GM18868 (cell line): ENCODE measurements around the gene LEKR1.
"Not testable (repeated sequence)": the region's sequence is repeated elsewhere in the genome, so short reads cannot be mapped to it uniquely, and the experiment has no call there.

Experiments
- ATAC-seq: cut with Tn5 transposase; IDR thresholded peaks from one replicate; pipeline ENCODE4 v1.9.1; 2021; ENCODE audit warnings: mild to moderate bottlenecking, moderate library complexity; ENCODE audit not compliant: unreplicated experiment

The LEKR1 gene

DNA sequence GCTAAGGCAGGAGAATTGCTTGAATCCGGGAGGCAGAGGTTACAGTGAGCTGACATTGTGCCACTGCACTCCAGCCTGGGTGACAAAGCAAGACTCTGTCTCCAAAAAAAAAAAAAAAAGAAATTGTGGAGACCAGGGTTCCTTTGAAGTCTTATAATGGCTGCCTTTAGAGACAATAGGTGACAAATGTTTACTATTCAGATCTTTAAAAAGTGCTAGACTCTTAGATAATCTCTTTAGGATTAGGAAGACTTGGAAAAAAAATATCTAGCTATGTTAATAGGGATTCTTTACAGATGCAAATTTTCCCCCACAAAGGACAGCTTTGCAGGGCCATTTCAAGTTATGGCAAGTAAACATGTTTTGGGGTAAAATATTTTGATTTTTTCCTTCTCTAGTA is 71.7 kb downstream of the LEKR1 start:
- not testable (repeated sequence) for ATAC-seq

DNA sequence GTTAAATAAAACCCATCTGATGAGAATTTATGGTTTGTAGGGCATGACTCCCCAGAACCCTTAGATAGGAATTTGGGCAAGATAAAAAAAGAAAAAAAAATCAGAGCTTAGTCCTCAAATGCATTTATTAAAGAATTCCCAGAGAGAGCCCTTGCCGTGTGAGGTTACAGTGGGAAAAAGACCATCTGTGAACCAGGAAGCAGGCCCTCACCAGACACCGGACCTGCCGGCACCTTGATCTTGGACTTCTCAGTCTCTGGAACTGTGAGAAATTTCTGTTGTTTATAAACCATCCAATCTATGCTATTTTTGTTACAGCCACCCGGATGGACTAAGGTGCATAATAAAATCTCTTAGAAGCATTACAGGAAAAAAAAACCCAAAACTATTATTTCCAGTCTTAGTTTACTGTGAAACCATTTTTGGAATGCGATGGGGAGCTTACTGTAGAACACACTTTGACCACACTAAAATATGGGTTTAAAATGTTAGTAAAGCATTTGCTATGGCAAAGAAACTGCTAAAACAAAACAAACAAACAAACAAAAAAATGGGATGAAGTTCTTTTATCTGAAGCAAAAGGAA is 72.2 kb downstream of the LEKR1 start:
- no peak for ATAC-seq

DNA sequence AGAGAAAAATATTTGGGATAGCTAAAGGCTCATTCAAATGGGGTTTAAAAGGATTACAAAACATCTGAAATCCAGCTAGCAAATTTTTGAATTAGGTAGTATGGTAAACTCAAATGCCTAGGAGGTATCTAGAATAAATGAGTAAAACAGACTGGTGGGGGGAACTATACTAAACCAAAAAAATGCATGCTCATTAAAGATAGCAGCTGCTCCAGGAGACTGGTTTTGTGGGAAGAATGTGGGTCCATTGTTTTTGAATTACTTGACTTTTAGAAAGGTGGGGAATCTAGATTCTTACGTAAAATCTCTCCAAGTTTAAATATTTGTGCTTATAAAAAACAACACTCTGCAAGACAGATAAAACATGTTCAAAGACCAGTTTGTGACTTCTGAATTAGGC is 73.8 kb downstream of the LEKR1 start:
- no peak for ATAC-seq

DNA sequence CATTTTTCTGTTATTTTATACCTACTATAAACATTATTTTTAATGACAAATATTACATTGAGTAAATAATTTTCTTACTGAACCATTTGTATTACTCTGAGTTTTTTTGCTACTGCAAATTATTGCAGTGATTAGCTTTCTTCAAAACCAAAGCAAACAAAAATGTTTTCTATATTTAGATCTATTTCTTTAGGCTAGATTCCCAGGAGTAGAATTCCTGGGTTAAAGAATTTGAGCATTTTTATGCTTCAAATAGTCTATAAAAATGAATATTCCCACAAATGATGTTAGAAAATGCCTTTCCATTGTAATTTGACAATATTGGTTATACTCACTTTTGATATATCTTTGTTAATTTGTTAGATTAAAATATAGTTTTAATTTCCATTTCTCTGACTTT is 76.8 kb downstream of the LEKR1 start:
- ATAC-seq: no peak

DNA sequence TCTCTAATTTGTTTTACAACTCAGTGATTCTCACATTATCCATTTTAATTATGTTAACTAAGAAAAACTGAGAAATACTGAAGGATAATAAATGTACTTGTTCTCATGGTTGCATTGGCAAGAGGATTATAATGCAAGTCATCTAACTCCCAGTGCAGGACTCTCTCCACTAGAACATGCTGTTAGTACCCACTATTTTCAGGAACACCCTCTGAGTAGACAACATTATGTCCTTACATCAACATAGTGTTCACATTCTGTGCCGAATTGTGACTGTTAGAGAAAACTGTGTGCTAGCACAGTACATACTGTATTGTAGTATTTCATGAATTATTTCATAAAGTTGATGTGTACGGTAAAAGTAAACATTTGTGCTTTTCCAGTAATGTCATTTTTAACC is 80.1 kb downstream of the LEKR1 start:
- no peak for ATAC-seq

DNA sequence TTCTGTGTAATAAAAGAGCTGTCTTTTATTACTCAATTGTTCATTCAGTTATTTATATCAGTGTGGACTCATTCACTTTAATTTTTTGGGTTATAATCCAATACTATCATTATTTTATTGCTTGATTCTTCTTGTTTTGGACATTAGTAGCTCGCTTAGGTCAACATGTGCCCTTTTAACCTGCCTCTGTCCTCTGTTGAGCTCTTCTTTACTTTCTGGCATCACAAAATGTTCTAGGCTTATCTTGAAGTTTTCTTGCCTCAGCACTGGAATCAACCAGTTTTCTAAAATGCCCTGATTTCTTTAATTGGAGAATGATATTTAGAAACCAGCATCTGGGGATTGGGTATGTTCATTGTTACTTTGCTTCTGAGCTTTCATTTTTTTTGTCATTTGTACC is 82.2 kb downstream of the LEKR1 start:
- no peak for ATAC-seq

DNA sequence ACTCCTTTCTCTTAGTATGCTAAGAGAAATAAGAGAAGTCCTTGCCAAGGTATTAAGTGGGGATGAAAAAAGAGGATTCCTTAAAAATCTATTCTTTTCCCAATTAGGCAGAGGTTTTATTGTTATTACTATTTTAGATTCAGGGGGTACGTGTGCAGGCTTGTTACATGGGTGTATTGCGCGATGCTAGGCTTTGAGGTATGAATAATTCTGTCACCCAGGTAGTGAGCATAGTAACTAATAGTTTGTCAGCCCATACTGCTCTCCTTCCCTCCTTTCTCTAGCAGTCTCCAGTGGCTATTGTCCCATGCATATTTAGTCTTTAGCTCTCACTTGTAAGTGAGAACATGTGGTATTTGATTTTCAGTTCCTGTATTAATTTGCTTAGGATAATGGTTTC is 83.9 kb downstream of the LEKR1 start:
- no peak for ATAC-seq

DNA sequence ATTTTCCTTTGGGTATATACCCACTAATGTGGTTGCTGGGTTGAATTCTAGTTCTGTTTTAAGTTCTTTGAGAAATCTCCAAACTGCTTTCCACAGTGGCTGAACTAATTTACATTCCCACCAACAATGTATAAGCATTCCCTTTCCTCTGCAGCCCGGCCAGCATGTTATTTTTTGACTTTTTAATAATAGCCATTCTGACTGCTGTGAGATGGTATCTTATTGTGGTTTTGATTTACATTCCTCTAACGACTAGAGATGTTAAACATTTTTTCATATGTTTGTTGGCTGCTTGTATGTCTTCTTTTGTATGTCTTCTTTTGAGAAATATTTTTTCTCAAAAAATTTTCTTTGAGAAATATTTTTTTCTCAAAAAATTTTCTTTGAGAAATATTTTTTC is 84.7 kb downstream of the LEKR1 start:
- ATAC-seq: not testable (repeated sequence)

DNA sequence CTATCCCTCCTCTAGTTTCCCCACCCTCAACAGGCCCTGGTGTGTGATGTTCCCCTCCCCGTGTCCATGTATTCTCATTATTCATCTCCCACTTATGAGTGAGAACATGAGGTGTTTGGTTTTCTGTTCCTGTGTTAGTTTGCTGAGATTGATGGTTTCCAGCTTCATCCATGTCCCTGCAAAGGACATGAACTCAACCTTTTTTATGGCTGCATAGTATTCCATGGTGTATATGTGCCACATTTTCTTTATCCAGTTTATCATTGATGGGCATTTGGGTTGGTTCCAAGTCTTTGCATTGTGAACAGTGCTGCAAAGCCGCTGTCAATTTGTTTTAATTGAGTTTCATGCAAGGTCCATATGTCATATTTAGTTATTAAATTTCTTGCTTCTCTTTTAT is 88.1 kb downstream of the LEKR1 start:
- ATAC-seq: not testable (repeated sequence)

DNA sequence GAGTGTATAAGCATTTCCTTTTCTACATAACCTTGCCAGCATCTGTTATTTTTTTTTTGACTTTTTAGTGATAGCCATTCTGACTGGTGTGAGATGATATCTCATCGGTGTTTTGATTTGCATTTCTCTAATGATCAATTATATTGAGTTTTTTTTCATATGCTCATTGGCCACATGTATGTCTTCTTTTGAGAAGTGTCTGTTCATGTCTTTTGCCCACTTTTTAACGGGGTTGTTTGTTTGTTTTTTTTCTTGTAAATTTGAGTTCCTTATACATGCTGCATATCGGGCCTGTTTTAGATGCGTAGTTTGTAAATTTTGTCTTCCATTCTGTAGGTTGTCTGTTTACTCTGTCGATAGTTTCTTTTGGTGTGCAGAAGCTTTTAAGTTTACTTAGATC is 89.2 kb downstream of the LEKR1 start:
- ATAC-seq: no peak

DNA sequence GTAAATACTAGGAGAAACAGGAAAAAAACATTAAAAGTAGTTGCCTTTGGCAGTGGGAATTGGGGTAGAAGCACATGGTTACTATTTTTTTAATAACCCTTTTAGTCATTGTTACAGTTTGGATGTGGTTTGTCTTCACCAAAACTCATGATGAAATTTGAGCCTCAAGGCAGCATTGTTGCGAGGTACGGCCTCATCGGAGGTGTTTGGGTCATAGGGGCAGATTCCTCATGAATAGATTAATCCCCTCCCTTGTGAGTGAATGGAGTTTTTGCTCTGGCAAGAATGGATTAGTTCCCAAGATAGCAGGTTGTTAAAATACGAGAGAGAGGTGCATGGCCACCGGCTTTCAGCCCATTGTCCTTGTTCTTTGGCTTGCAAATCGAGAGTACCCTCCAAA is 92.6 kb downstream of the LEKR1 start:
- no peak for ATAC-seq

DNA sequence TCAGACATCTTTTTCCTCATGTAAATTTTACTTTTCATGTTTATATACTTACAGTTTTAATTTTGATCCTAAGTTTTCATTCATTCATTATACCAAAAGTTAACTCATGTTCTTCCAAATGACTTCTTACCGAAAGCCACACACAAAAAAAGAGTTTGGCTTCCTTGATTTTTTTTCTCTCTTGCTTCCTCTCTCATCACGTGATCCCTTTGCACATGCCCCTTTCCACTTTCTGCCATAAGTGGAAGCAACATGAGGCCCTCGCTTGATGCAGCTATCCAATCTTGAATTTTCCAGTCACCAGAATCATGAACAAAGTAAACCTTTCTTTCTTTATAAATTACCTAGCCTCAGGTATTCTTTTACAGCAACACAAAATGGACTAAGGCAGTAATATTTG is 93.7 kb downstream of the LEKR1 start:
- ATAC-seq: no peak

DNA sequence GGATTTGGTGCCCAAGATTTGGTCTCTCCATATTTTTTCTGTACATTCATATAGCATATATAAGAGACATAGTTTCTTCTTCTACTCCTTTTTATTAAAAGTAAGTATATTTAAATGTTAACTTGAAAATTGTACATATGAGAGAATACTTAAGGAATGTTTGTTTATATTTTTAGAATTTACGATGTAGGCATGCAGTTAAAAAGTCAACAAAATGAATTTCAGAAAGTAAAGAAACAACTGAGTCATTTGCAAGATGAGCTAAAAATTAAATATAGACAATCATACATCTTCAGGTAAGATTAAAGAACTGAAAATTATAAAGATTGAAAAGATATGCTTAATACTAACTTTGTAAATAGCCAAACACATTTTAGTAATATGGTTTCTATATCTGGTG is 94.2 kb downstream of the LEKR1 start:
- no peak for ATAC-seq

DNA sequence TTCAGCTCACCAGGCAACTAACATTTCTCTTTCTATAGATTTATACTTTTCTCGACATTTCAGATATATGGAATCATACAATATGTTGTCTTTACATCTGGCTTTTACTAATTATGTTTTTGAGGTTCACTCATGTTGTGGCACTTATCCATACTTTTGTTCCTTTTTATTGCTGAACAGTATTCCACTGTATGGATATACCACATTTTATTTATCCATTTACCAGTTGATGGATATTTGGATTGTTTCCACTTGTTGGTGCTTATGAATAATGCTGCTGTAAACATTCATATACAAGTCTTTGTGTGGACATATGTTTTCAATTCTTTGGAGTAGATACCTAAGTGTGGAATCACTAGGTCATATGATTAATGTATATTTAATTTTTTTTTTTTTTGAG is 97.2 kb downstream of the LEKR1 start:
- ATAC-seq: no peak

DNA sequence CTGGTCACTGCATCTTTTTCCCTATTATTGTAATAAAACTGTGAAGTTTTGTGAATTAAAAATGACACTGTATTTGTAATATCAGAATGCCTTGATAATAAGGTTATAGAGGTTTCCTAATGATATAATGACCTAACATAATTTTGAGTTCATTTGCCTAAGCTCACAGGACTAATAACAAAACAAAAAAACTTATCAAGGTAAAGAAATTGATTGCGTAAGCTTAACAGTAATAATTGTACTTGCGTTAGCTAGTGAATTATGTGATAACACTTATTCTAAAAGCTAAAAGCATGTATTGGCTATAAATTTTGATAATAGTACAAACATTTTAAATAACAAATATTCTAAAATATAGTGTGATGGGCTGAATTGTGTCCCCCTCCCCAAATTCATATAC is 112.6 kb downstream of the LEKR1 start:
- ATAC-seq: no peak

DNA sequence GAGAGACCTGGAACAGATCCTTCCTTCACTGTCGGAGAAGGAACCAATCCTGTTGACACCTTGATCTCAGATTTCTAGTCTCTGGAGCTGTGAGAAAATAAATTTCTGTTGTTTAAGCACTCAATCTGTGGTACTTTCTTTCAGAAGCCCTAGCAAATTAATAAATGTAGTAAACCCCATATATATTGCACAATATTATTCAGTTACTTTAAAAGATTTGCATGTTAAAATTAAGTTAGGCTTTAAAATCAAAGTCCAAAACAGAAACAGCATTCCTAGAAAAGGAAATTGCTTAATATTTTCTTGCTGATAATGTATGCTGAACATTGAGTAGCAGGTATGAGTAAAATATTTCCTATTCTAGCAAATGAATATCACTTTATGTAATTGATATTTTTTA is 113.2 kb downstream of the LEKR1 start:
- no peak for ATAC-seq

DNA sequence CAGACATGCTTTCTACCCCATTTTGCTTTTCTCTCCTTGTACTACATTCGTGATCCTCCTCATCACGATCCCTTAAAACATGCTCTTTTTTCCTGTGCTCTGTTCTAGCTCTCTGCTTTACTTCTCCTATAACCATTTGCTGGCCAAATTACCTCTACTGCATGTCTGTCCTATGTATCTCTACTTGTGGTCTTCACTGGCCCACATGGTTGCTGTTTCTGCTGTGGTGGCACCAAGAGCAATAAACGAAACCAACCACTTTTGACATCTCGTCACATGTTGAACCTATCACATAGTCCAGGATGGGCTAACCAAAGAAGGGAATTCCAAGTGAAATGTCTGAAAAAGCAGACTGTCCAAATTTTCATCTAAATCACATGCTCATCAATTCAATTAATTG is 115.2 kb downstream of the LEKR1 start:
- no peak for ATAC-seq

DNA sequence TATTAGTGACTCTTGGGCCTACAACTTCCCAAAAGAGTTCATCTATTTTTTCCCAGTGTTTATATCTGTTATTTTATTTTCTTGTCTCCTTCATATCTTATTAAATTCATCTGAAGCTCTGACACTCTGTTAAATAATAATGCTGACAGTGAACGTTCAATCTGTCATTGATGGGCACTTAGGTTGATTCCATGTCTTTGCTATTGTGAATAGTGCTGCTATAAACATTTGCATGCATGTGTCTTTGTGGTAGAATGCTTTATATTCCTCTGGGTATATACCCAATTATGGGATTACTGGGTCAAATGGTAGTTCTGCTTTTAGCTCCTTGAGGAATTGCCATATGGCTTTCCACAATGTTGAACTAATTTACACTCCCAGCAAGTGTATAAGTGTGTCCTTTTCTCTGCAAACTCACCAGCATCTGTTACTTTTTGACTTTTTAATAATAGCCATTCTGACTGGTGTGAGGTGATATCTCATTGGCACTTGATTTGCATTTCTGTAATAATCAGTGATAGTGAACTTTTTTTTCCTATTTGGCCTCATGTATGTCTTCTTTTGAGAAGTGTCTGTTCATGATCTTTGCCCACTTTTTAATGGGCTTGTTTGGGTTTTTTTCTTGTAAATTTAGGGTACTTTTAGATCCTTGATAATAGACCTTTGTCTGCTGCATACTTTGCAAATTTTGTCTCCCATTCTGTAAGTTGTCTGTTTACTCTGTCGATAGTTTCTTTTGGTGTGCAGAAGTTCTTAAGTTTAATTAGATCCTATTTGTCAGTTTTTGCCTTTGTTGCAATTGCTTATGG is 122.5 kb downstream of the LEKR1 start:
- no peak for ATAC-seq

DNA sequence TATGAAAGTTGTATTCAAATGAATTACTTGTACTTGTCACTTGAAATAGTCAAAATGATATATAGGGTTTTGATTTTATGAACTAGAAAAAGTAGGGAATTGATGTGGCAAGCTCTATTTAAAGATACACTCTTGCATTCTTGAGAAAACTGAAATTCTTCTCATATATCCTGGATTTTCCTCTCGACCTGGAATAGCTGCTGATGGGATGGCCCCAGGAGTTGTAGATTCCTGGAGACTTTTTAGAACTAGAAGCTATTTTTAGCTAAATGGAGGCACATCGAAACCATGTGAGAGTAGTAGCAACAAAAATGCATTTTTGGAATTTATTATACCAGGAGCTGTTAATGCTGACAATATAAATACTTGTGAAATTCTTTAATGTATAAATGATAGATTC is 125.9 kb downstream of the LEKR1 start:
- ATAC-seq: no peak

DNA sequence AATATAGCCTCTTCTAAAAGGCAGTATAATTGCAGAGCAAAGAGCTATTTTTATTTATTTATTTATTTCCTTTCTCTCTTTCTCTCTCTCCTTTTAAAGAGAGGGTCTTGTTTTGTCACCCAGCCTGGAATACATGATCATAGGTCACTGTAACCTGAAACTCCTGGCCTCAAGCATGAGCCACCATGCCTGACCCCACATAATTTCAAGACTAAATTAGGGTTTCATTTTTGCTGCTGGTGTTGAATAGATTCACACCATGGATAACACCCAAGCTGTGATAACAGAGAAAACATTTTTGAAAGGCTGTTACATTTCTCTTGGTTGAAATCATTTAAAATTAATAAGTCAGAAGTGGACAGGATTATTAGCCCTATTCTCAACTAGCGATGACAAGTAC is 131.6 kb downstream of the LEKR1 start:
- ATAC-seq: peak; percentile 96

DNA sequence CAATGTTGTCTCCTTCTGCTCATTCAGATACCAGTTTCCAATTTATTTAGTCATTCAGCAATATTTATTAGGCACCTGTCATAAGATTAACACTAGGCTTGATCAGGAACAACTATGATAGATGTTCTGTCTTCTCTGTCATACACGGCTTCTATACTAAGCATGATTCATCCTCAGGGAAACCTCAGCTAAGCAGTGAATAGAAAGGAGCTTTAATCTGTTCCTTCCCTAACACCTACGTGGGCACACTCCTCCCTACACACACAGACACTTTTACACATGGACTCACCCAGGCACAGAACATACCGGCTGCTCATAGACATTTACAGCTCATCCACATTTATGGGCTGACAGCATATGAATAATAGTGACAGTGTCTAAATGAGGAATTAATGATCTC is 136.9 kb downstream of the LEKR1 start:
- no peak for ATAC-seq

DNA sequence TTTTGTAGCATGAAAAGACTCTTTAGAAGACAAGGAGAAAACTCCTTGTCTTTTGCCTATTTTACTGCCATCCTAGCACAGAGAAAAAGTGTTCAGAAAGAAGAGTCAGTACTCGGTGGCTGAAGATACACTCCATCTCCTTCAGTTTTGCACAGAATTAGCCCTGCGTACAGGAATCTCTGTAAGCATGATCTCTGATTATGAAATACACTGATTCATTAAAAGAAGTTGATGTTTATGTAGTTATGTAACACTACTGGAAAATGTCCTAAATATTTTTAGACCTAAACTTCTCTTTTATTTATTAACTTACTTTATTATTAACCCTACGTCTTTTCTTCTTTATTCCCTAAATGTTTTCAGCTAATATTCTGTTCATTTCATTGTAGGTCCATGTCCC is 138.4 kb downstream of the LEKR1 start:
- no peak for ATAC-seq

DNA sequence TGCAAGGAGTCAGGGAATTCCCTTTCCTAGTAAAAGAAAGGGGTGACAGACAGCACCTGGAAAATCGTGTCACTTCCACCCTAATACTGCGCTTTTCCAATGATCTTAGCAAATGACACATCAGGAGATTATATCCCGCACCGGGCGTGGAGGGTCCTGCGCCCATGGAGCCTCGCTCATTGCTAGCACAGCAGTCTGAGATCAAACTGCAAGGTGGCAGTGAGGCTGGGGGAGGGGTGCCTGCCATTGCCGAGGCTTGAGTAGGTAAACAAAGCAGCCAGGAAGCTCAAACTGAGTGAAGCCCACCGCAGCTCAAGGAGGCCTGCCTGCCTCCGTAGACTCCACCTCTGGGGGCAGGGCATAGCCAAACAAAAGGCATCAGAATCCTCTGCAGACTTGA is 140.2 kb downstream of the LEKR1 start:
- not testable (repeated sequence) for ATAC-seq
